Femur (tissue), 1 donor: ENCODE results near the gene KRT5.

ENCODE experiments used
- DNase-seq: peaks from one replicate; pipeline ENCODE4 v3.0.0-alpha.2; 2017

Gene KRT5

DNA sequence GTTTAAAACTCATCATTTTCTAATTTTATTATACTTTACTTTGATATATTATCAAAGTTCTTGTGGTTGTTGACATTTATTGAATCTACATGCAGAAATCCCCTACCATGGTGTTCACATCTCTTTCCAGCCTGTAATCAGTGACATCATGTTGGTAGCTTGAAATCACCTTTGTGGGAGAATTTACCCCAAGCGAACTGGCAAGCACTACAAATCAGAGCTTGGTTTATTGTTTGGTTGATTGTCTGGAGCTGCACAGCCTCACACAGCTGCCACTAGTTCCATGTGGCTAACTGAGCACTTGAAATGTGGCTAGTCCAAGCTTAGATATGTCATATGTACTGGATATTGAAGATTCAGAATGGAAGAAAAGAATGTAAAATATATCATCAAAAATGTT is 15.4 kb upstream of the KRT5 start:
- no peak for DNase-seq

DNA sequence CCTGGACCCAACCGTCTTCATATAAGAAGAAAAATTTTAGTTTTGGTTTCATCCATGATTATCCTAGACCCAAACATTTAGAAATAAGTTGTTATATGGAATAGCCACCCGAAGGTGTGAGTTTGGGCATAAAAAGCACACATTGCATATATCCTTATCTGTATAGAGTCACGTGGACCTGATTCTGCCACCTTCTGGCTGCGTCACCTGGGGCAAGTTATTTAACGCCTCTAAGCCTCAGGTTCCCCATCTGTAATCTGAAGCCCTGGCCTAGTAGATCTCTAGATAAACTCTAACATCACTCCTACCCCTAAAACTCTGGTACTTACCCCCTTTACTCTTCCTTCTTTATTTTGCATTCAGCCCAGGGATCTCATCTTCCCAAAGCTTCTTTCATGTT is 14.3 kb upstream of the KRT5 start:
- DNase-seq = no peak

DNA sequence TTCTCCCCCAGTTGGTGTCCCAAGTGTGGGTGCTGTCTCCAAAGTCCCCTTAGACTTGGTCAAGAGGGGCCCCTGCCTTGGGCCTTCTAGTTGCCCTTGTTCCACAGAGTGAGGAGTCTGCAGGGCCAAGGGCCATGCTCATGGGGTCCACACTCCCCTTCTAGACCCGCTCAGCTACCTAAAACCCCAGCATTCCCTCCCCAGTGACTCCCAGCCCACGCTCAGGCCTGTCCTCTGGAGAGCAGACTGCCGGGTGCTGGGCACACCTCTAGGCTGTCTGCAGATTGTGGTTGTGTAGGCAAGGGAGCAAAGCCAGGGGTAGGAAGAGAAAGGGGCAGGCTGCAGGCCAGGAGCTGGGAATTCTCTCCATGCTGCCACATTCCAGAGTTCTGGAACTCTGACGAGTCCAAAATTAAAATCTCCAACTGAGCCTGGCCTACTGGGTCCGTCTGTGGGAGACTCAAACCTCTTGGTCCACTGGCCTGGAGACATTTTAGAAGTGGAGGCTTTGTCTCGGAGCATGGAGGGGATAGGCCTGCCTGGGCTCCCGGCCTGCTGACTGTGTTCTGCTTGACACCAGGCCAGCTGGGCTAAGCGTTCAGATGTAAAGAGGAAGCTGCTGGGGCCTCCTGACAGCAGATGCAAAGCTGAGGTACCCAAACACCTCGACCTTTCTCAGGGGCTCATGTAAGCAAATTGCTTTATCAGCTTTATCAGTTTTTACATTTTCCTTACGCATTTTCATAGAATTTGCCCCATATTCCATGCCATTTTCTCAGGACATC is 13.7 kb upstream of the KRT5 start:
- no peak for DNase-seq

DNA sequence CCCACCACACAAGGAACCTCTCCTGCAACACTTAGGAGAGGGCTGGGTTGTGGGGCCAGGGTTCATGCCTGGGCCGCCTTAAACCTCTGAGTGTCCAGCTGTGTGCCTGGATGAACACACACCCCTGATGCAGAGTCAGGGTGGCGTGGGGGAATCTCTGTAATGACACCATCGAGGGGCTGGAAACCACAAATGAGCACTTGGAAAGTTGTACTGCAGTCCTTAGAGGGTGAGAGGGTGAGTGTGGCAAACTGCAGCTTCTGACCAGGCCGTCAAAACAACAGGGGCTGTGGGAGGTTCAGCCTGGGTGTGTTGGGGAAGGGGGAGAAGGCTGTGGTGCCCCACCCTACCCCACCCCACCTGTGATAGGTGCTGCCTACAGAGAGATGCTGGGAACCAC is 12.4 kb upstream of the KRT5 start:
- DNase-seq = no peak

GRCh38 chr12:52531566-52532300 is 11.5 kb upstream of the KRT5 start:
- no peak for DNase-seq

GRCh38 chr12:52530905-52531304 is 10.7 kb upstream of the KRT5 start:
- DNase-seq = no peak

DNA sequence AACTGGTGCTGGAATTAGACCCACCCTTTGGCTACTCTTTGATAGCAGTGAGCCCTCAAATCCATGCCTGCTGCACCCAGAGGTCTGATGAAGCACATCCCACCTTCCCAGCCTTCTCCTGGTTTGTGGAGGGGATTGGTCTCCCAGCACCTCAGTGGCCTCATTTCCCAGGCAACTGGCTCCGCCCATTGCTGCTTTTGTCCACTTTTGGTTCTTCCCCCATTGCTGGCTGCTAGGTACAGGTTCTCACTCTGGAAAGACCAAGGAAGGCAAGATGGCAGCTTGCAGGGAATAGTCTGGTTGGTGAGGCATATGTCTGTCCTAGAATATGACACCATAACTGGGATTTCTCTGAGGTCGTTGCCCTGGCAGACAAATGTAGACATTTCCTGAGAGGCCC is 10.2 kb upstream of the KRT5 start:
- DNase-seq = no peak

GRCh38 chr12:52529846-52530245 is 9.7 kb upstream of the KRT5 start:
- no peak for DNase-seq

DNA sequence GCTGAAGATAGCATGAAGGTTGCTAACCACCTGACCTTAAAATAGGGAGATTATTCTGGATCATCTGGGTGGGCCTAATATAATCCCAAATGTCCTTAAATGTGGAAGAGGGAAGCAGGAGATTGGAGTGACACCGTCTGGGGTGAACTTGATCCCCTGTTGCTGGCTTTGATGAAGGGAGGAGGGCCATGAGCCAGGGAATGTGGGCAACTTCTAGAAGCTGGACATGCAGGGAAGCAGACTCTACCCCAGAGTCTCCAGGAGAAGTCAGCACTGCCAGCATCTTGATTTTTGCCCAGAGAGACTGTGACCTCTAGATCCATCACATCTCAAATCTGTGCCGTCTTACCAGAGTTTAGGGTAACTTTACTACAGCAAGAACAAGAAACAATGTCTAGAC is 9.2 kb upstream of the KRT5 start:
- no peak for DNase-seq

DNA sequence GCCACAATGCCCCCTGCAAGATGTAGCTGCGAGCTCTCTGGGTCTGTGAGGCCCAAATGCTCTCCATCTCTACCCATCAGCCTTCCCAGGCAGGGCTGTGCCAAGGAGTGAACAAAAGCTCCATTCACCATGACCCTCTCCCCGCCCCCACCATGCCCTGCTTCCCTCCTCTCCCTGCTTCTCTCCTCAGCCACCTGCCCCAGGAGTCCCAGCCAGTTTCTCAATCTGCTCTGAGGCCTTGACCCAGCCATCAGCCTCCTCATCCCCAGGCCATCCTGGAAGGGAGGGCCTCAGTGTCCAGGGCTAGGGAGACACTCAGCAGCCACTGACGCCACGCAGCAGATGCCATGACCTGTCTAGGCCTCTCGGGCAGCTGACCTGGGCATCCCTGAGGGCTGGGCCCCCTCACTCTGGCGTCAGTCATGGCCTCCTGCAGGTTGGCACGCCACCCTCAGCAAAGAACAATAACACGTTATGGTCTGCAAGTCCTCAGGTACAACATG is 8.5 kb upstream of the KRT5 start:
- peak; percentile 15 for DNase-seq

DNA sequence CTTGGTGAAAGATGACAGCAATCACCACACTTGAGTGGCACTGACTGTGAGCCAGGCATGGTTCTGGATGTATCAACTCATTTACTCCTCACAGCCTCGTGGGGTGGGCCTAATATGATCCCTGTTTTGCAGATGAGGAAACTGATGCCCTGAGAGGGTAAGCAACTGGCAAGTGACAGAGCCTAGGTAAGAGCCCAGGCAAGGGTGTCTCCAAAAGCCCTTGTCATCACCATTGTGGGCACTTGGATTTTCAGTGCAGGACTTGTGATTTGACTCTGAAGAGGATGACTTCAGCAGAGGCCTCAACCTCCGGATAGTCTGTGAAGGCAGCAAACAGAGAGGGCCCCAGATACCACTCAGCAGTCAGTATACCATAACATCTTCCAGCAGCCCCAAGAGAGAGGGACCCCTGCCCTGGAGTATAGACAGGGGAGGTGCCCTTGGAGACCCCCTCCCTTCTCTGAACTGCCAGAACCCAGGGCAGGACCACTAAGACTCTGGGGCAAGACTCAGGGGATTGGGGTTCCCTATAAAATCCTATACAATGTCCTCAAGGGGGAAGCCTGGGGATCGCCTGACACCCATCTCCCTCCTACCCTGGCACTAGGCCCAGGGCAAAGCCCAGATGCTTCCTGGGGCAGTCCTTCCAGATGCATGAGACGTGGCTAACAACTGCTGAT is 7.1 kb upstream of the KRT5 start:
- DNase-seq = peak; percentile 1

DNA sequence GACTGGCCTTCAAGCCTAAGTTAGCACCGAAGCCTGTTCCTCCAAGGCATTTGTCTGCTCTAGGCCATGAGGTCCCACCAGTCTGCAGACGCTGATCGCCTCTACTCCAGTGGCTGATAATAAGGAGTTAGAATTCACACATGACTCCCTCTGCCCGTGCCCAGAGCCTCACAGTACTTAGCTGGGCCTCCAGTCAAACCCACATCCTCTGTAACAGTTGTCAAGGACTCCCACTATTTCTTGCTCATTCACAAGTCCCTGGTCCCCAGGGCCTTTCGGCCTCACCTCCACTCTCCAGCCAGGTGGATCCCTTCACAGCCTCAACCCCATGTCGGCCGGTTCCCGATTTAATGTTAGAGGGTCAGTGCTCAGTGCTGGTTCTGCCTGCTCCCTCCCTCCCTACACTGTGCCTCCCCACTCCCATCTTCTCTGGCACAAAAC is 6.3 kb upstream of the KRT5 start:
- DNase-seq = peak; percentile 10

DNA sequence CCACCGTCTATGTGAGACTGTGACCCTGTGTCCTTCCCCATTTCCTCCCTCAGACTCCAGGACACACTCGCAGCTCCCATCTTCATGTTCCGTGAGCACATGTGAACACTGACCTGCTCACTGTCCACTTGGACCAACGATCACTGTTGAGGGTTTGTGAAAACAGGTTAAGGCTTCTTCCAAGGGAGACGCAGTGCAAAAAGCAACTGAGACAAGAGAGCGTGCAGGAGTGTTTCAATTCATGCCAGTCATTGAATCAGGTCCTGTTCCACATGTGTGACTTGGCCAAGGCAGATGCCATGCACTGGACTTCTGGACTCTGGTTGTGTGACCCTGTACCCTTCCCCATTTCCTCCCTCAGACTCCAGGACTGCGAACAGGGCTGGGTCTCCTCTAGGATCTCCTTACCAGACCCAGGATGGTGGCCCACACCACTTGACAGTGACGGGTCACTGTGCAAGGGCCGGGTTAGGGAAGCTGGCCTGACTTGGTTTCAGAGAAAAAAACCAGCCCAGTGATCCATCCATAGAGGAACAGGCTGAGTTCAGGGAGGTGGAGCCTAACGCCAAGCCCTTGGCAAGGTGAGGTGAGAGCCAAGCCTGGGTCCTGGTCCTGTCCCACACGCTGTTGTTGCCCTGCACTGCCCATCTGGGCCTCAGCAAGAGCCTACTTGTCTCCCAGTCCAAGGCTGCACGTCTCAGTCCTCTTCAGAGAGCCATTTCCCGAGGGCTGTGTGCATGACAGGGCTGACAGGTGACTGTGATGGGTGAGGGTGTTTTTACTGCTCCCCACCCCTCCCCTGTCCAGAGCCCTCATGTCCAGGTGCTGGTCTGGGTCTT is 5.7 kb upstream of the KRT5 start:
- peak; percentile 8 for DNase-seq

- no peak for DNase-seq
These were observed 4.9 kb upstream of the KRT5 start for GRCh38 chr12:52524898-52525591.

DNA sequence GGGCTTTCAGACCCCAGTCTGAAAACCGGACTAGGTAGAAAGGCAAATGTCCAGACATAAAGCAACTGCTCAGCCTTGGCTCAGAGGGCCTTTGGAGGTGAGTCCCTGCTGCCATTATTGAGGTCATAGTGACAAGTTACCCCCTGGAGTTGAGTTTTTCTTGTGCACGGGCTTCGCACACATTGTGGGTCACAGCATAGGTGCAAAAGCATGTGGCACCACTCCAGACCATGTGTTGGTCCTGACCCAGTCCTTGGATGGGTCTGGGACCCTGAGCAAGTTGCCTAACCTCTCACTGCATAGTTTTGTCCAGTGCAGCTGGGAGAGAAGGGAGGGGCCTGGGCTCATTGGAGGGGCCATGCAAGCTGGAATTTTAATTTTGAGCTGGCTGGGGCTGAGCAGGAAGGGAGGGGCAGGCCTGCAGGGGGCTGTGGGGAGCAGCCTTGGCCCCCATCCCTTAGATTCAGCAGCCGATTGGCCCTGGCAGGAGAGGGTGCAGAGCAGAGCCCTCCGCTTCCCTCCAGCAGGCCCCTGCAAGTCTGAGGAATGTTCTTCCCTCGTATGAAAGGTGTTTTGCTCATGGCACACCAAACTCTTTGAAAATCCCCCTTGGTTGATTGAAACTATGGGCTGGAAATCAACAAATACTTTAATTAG is 4.2 kb upstream of the KRT5 start:
- DNase-seq = peak; percentile 38

- DNase-seq = no peak
These were observed 3.6 kb upstream of the KRT5 start for GRCh38 chr12:52523824-52524223.

GRCh38 chr12:52522346-52523011 is 2.3 kb upstream of the KRT5 start:
- no peak for DNase-seq

DNA sequence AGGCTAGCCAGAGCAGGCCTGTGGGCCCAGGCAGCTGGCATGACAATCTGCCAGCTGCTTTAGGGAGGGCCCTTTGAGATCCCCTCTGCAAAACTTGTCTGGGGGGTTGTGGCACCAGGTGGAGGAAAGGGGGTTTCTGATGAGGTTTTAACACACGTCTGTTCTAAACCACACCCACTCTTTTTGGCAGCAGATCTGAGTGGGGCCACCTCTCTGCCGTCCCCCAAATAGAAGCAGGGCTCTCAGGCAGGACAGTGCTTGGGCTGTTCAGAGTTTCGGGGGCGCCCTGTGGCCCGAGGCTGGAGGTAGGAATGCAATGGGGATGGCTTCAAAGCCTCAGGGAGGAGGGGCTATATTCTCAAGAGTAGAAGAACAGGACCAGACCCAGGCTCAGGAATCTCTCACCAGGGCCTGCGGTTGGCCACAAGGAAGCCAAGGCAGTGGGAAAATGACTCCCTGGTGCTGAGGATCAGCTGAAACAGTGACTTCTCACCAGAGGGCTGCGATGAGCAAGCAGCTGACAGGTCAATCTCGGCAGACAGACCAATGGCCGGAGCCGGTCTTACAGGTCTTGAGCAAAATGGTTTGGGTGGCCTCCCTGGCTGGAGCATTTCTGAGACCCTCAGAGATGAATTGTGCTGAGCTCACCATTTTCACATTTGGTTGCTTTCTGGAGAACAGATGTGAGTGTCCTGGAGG is 1.5 kb upstream of the KRT5 start:
- peak; percentile 43 for DNase-seq

- peak; percentile 31 for DNase-seq
These were observed 977 bp upstream of the KRT5 start for GRCh38 chr12:52521175-52521567.

DNA sequence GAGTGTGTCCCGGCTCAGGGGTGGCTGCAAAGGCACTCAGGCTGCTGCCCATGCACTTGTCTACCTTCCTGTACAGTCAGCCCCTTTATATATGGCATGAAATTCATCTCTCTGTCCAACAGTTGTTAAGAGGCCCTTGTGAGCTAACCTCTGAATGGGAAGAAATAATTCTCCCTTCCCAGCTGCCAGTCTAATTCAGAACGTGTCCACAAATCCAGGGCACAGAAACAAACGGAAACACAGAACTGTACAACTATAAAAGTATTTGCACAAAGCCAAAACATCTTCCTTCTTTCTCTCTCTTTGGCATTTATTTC is 849 bp downstream of the KRT5 start:
- DNase-seq = no peak
